ENCODE results near the gene MARCHF3.

Gene MARCHF3

DNA sequence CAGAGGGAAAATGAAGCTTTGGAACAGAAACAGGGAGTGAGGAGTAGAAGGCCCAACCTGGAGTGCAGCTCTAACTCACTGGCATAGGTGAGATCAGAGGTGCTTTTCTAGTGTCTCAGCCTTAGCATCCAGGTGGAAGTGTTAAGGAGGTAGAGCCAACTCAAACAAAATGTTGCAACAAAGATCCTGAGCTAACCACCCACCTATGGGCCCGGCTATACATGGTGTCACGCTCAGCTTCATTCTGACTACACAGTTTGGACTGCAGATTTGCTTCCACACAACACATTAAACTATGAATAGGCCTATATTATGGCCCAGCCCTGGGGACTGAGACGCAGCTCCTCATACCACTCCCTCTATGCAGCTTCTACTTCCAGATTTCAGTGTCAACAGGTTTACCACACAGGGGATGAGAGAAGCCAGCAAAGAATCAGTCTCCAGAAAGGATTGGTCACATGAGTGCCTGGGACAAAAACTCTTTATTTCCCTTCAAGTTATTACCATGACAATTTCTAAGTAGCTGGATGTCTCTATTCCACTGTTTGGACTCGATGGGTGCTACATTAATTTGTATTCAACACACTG lies 34.0 kb upstream of the MARCHF3 start:
- Histone ChIP-seq H4K20me1 (ENCODE audit: insufficient read depth, low read length, poor library complexity, severe bottlenecking) (no peaks in the 10 kb centered on the region), H3K9ac (ENCODE audit: low read depth, low read length, poor library complexity, severe bottlenecking) (no peak overlapping the region), H3K27me3 (ENCODE audit: insufficient read depth, low read length, poor library complexity, severe bottlenecking) (no peaks in the 10 kb centered on the region), H3K4me3 (ENCODE audit: low read length, poor library complexity, severe bottlenecking) (no peak overlapping the region), H3K9me2 (replicated peaks; ENCODE audit: low read depth, low read length) (no peaks in the 10 kb centered on the region), H3K4me1 (ENCODE audit: insufficient read depth, low read length, poor library complexity, severe bottlenecking) (no peaks in the 10 kb centered on the region), H3K79me2 (ENCODE audit: insufficient read depth, low read length) (no peaks in the 10 kb centered on the region), H3K4me2 (ENCODE audit: low read depth, low read length, poor library complexity, severe bottlenecking) (no peak overlapping the region), H2AFZ (ENCODE audit: low read length) (no peak overlapping the region), H3K36me3 (ENCODE audit: insufficient read depth, low read length) (no peaks in the 10 kb centered on the region), H3F3A (ENCODE audit: low read depth) (no peaks in the 10 kb centered on the region), H3K9me3 (ENCODE audit: insufficient read depth, low read depth, low read length) (no peaks in the 10 kb centered on the region)
- TF ChIP-seq, protein P1, sequence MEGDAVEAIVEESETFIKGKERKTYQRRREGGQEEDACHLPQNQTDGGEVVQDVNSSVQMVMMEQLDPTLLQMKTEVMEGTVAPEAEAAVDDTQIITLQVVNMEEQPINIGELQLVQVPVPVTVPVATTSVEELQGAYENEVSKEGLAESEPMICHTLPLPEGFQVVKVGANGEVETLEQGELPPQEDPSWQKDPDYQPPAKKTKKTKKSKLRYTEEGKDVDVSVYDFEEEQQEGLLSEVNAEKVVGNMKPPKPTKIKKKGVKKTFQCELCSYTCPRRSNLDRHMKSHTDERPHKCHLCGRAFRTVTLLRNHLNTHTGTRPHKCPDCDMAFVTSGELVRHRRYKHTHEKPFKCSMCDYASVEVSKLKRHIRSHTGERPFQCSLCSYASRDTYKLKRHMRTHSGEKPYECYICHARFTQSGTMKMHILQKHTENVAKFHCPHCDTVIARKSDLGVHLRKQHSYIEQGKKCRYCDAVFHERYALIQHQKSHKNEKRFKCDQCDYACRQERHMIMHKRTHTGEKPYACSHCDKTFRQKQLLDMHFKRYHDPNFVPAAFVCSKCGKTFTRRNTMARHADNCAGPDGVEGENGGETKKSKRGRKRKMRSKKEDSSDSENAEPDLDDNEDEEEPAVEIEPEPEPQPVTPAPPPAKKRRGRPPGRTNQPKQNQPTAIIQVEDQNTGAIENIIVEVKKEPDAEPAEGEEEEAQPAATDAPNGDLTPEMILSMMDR (conservative IDR thresholded peaks at IDR 0.05; ENCODE audit: low read length): no peak
- TF ChIP-seq EZH2phosphoT487 (IDR thresholded peaks at IDR 0.05; ENCODE audit: borderline replicate concordance): no peak

DNA sequence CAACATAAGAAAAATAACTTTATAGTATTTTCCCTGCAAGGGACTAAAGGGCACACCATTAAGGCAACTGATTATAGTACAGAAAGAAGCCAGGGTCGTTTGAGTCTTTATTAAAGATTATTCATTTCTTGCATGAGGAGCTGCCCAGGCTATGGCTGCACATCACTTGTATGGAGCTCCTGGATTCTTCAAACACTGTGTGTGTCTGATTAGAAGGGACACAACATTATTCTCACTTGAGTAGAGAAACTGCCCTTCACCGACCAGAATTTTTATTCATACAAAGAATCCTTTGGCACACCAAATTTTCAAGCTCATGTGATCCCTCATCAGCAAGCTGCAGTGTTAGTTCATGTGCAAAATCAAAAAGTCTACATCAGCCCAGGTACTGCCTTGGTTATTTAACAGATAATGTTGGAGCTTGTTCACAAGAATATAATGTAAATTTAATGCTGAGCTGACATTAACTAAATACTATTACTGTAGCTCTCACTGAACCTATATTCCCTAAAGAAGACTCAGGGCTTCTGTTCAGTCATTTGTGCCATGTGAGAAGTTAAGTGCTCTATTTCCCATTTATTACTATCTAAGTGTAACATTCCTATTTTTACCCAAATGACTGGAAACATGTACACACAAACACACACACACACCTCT lies 33.0 kb upstream of the MARCHF3 start:
- H3K79me2 ChIP-seq (ENCODE audit: insufficient read depth, low read length): no peaks in the 10 kb centered on the region
- no peaks in the 10 kb centered on the region for H3F3A ChIP-seq (ENCODE audit: low read depth)
- no peaks in the 10 kb centered on the region for H4K20me1 ChIP-seq (ENCODE audit: insufficient read depth, low read length, poor library complexity, severe bottlenecking)
- H3K4me1 ChIP-seq (ENCODE audit: insufficient read depth, low read length, poor library complexity, severe bottlenecking): no peaks in the 10 kb centered on the region
- no peak overlapping the region for H3K4me3 ChIP-seq (ENCODE audit: low read length, poor library complexity, severe bottlenecking)
- H3K9ac ChIP-seq (ENCODE audit: low read depth, low read length, poor library complexity, severe bottlenecking): no peak overlapping the region
- no peaks in the 10 kb centered on the region for H3K27me3 ChIP-seq (ENCODE audit: insufficient read depth, low read length, poor library complexity, severe bottlenecking)
- H3K4me2 ChIP-seq (ENCODE audit: low read depth, low read length, poor library complexity, severe bottlenecking): no peak overlapping the region
- H2AFZ ChIP-seq (ENCODE audit: low read length): no peak overlapping the region
- H3K36me3 ChIP-seq (ENCODE audit: insufficient read depth, low read length): no peaks in the 10 kb centered on the region
- H3K9me3 ChIP-seq (ENCODE audit: insufficient read depth, low read depth, low read length): no peaks in the 10 kb centered on the region
- no peaks in the 10 kb centered on the region for H3K9me2 ChIP-seq (replicated peaks; ENCODE audit: low read depth, low read length)
- no peak for TF ChIP-seq EZH2phosphoT487 (IDR thresholded peaks at IDR 0.05; ENCODE audit: borderline replicate concordance)
- TF ChIP-seq, protein P1 (conservative IDR thresholded peaks at IDR 0.05; ENCODE audit: low read length): no peak

DNA sequence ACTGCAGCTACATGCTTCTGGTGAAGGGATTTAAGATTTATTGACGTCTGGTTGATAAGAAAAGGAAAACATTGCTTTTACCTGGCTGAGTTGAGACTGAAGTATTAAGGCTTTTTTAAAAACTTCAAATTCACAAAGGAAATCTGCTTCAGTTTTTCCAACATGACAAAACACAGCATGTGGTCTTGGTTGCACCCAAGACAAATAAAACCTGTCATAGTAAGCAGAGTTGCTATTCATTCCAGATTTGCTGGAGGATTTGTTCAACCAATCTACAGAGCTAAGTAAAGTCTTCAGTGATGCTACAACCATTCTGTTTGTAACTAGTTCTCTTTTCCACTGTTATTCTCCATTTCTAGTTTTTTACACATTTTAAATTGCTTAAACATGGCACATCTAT lies 31.6 kb upstream of the MARCHF3 start:
- H3K79me2 ChIP-seq (ENCODE audit: insufficient read depth, low read length): no peaks in the 10 kb centered on the region
- no peak overlapping the region for H3K9ac ChIP-seq (ENCODE audit: low read depth, low read length, poor library complexity, severe bottlenecking)
- H3K9me2 ChIP-seq (replicated peaks; ENCODE audit: low read depth, low read length): no peaks in the 10 kb centered on the region
- H4K20me1 ChIP-seq (ENCODE audit: insufficient read depth, low read length, poor library complexity, severe bottlenecking): no peaks in the 10 kb centered on the region
- H3F3A ChIP-seq (ENCODE audit: low read depth): no peaks in the 10 kb centered on the region
- H3K4me1 ChIP-seq (ENCODE audit: insufficient read depth, low read length, poor library complexity, severe bottlenecking): no peaks in the 10 kb centered on the region
- no peaks in the 10 kb centered on the region for H3K27me3 ChIP-seq (ENCODE audit: insufficient read depth, low read length, poor library complexity, severe bottlenecking)
- H3K4me3 ChIP-seq (ENCODE audit: low read length, poor library complexity, severe bottlenecking): no peak overlapping the region
- H3K4me2 ChIP-seq (ENCODE audit: low read depth, low read length, poor library complexity, severe bottlenecking): no peak overlapping the region
- no peak for TF ChIP-seq EZH2phosphoT487 (IDR thresholded peaks at IDR 0.05; ENCODE audit: borderline replicate concordance)
- TF ChIP-seq, protein P1 (conservative IDR thresholded peaks at IDR 0.05; ENCODE audit: low read length): no peak
- no peak overlapping the region for H2AFZ ChIP-seq (ENCODE audit: low read length)
- H3K9me3 ChIP-seq (ENCODE audit: insufficient read depth, low read depth, low read length): no peaks in the 10 kb centered on the region
- no peaks in the 10 kb centered on the region for H3K36me3 ChIP-seq (ENCODE audit: insufficient read depth, low read length)

Measured in Loucy (cell line).